Liver (tissue), 3 donors: ENCODE data around the gene MALRD1.

Source experiments
- CTCF ChIP-seq: fragments of 150-350 bp; IDR thresholded peaks from 2 replicates; pipeline ENCODE4 v1.5.1; 2017; ENCODE audit warnings: improper control_type of control experiment, low read depth, low read length; ENCODE audit not compliant: missing input control
- FOXA1 ChIP-seq: IDR thresholded peaks from 2 replicates; pipeline ENCODE4 v1.6.1; 2016; ENCODE audit warnings: antibody characterized with exemption
- GABPA ChIP-seq, 2 donors: IDR thresholded peaks in 1 of 2; conservative IDR thresholded peaks in 1 of 2; 2 replicates each; pipeline ENCODE4 v1.6.1; 2016; ENCODE audit warnings: antibody characterized with exemption in 2 of 2, mild to moderate bottlenecking in 1 of 2, moderate library complexity in 1 of 2
- JUND ChIP-seq, 2 donors: IDR thresholded peaks; 2 replicates each; pipeline ENCODE4 v1.6.1; 2016; ENCODE audit warnings: antibody characterized with exemption in 2 of 2
- MAX ChIP-seq: IDR thresholded peaks from 2 replicates; pipeline ENCODE4 v1.6.1; 2016; ENCODE audit warnings: antibody characterized with exemption
- RAD21 ChIP-seq, 2 donors: IDR thresholded peaks; 2 replicates each; pipeline ENCODE4 v1.6.1; 2016; ENCODE audit warnings: antibody characterized with exemption in 2 of 2, mild to moderate bottlenecking in 2 of 2
- REST ChIP-seq: IDR thresholded peaks from 2 replicates; pipeline ENCODE4 v1.6.1; 2016; ENCODE audit warnings: antibody characterized with exemption, mild to moderate bottlenecking
- SP1 ChIP-seq: IDR thresholded peaks from 2 replicates; pipeline ENCODE4 v1.6.1; 2018; ENCODE audit warnings: antibody characterized with exemption, mild to moderate bottlenecking
- TAF1 ChIP-seq: conservative IDR thresholded peaks from 2 replicates; pipeline ENCODE4 v1.6.1; 2016; ENCODE audit warnings: antibody characterized with exemption, mild to moderate bottlenecking
- YY1 ChIP-seq: IDR thresholded peaks from 2 replicates; pipeline ENCODE4 v1.6.1; 2016; ENCODE audit warnings: antibody characterized with exemption, mild to moderate bottlenecking
- ZBTB33 ChIP-seq: IDR thresholded peaks from 2 replicates; pipeline ENCODE4 v1.6.1; 2016; ENCODE audit warnings: antibody characterized with exemption
- donor health status: healthy.
- donor health status: healthy.

- no peak for TF ChIP-seq SP1
- TF ChIP-seq ZBTB33: no peak
- TF ChIP-seq MAX: no peak
- no peak for TF ChIP-seq CTCF
- no peak for TF ChIP-seq REST
- TF ChIP-seq JUND (IDR thresholded peaks at IDR 0.05): no peak
- no peak for TF ChIP-seq GABPA (IDR thresholded peaks at IDR 0.05 in 1 of 2, conservative IDR thresholded peaks at IDR 0.05 in 1 of 2)
- no peak for TF ChIP-seq FOXA1
- TF ChIP-seq YY1: no peak
- TF ChIP-seq TAF1: no peak
- no peak for TF ChIP-seq RAD21 (IDR thresholded peaks at IDR 0.05)
Measured at GRCh38 chr10:19570991-19571390, 522.4 kb downstream of the MALRD1 start.
